GM12801 (cell line): Measurements from ENCODE around the gene HEATR1.

ENCODE experiments used
- CTCF ChIP-seq: IDR thresholded peaks from one replicate; pipeline ENCODE4 v1.5.1; 2011; ENCODE audit warnings: control low read depth; ENCODE audit not compliant: insufficient read length; ENCODE audit errors: extremely low read depth

HEATR1 gene

GRCh38 chr1:236608930-236609726, 4.8 kb upstream of the HEATR1 start:
- TF ChIP-seq CTCF = no peak

- TF ChIP-seq CTCF = no peak
These were observed 840 bp upstream of the HEATR1 start for GRCh38 chr1:236604905-236605806.

- no peak for TF ChIP-seq CTCF
These were observed 2.1 kb downstream of the HEATR1 start for GRCh38 chr1:236602171-236602570.

- TF ChIP-seq CTCF = no peak
These were observed 13.7 kb downstream of the HEATR1 start for GRCh38 chr1:236590553-236591150.

- TF ChIP-seq CTCF = no peak
These were observed 14.8 kb downstream of the HEATR1 start for GRCh38 chr1:236589531-236589930.

- no peak for TF ChIP-seq CTCF
These were observed 22.8 kb downstream of the HEATR1 start for GRCh38 chr1:236581528-236581927.

GRCh38 chr1:236578661-236579060, 25.7 kb downstream of the HEATR1 start:
- TF ChIP-seq CTCF = no peak
